GM10266 (cell line): Measurements from ENCODE around the gene CPA4.

Source experiments
- DNase-seq: peaks from one replicate; pipeline ENCODE4 v3.0.0; 2012; ENCODE audit errors: extremely low spot score
- TF ChIP-seq, protein P1 (sequence below): IDR thresholded peaks from 2 replicates; pipeline ENCODE4 v1.5.1; 2012; ENCODE audit warnings: mild to moderate bottlenecking, low read depth; ENCODE audit not compliant: control insufficient read depth, insufficient read depth; ENCODE audit errors: missing control alignments

Gene CPA4

DNA sequence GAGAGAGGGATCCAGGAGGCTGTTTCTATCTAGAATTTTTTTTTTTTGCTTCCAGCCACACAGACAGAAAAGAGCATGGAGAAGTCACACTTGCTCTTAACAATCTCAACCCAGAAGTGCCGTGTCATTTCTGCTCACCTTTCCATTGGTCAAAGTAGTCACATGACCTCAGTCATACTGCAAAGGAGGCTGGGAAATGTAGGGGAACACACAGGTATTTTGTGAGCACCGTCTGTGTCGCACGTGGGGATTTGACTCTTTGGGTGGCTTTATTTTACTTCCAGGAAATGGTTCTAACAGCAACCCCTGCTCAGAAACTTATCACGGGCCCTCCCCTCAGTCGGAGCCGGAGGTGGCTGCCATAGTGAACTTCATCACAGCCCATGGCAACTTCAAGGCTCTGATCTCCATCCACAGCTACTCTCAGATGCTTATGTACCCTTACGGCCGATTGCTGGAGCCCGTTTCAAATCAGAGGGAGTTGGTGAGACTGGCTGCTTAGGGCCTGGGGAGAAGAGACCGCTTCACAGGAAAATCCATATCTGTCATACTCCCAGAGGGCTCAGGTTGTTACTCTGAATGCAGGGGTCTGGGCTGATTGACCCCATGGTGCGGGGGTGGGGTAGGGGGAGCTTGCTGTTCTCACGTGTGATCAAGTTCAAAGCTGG, 74.3 kb downstream of the CPA4 start:
- DNase-seq: no peak
- TF ChIP-seq, protein P1, sequence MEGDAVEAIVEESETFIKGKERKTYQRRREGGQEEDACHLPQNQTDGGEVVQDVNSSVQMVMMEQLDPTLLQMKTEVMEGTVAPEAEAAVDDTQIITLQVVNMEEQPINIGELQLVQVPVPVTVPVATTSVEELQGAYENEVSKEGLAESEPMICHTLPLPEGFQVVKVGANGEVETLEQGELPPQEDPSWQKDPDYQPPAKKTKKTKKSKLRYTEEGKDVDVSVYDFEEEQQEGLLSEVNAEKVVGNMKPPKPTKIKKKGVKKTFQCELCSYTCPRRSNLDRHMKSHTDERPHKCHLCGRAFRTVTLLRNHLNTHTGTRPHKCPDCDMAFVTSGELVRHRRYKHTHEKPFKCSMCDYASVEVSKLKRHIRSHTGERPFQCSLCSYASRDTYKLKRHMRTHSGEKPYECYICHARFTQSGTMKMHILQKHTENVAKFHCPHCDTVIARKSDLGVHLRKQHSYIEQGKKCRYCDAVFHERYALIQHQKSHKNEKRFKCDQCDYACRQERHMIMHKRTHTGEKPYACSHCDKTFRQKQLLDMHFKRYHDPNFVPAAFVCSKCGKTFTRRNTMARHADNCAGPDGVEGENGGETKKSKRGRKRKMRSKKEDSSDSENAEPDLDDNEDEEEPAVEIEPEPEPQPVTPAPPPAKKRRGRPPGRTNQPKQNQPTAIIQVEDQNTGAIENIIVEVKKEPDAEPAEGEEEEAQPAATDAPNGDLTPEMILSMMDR: no peak

DNA sequence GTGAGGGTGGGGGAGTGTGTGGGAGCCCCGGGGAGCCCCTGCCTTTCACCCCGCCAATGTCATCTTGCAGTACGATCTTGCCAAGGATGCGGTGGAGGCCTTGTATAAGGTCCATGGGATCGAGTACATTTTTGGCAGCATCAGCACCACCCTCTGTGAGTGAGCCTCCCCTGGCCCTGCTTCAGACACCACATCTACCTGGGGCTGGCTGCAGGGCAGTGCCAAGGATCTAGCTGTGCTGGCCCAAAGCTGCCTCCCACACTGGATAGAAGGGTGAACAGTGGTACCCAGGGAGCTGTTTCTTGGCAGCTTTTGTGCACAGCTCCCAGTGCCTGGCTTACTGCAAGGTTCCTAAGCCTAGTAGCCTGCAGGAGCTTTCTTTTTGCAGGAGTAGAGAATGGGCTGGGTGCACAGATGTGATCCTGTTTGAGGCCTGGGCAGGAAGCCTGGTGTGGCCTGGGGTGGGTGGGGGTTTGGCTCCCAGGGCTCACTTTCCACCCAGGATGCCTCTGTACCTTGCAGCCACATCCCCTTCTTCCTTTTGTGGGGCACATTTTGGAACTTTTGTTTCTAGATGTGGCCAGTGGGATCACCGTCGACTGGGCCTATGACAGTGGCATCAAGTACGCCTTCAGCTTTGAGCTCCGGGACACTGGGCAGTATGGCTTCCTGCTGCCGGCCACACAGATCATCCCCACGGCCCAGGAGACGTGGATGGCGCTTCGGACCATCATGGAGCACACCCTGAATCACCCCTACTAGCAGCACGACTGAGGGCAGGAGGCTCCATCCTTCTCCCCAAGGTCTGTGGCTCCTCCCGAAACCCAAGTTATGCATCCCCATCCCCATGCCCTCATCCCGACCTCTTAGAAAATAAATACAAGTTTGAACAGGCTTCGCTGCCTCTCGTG, 75.1 kb downstream of the CPA4 start:
- no peak for DNase-seq
- TF ChIP-seq, protein P1: no peak

DNA sequence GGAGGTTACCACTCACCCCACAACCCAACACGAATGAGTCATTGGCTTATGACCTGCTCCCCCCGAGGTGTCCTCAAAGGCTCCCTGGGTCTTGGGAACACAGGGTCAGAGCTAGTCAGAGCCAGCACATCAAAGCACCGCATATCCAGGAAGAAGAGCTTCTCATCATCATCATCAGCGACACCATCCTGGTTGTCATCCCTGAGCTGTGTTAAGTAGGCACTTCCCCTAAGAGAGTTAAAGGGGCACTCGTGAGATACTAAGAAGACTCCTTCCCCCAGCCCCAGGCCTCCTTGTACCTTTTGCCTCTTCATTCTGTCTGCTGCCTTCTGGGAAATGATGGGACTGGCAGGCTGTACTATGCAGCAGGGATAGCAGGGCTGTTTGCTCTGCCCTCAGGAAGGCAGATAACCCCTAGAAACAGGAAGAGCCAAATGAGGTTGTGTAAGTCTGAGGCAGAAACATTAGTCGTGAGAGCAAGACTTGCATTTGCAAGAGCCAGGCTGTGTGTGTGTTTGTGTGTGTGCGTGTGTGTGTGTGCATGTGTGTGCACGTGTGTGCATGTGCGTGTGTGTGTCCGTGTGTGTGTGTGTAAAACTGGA, 76.2 kb downstream of the CPA4 start:
- TF ChIP-seq, protein P1: no peak
- no peak for DNase-seq

DNA sequence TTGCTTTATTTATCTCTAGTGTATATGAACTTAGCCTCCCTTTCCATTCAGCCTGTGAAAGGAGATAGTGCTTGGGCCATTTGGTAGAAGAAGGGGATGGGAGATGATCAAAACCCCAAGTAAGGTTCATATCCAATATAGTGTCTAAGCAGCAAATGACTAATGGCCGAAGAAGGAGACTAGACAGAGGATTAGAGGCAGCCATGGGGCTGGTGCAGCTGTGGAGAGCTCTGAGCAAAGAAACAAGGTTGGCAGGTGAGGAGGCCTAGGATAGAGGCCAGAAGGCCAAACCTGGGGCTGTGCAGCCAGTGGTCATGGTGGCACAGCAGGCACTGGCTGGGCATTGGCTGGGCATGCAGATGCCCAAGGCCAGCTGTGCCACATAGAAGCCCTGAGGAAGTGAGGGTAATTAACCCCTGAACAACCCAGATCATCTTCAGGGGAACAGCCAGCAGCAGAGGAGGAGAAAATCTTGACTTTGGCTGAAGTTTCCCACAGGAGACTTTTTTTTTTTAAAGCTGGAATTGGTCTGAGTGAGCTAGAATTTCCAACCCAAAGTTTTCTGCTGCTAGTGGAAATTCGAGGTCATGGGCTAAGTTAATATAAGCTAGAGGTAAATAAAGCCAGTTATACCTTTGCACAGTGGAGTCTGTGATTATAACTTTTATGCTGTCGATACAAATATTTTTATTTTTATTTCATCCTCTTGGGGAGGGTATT, 77.0 kb downstream of the CPA4 start:
- DNase-seq: no peak
- TF ChIP-seq, protein P1: no peak

DNA sequence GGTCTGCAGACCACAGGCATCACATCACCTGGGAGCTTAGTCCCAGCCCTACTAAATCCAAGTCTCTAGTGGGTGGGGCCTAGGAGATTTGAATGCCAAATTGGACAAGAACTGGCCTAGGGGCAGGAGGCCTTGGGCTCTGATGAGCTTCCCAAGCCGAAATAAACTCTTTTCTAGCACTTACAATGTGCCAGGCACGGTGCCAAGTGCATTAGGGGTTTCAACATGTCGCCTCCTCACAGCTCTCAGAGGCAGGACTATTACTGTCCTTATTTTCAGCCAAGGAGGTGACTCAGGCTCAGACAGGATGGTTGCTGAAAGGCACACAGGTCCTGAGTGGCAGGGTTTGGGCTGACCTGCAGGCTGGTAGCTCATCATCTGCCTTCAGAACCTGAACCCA, 78.1 kb downstream of the CPA4 start:
- TF ChIP-seq, protein P1: no peak
- no peak for DNase-seq

DNA sequence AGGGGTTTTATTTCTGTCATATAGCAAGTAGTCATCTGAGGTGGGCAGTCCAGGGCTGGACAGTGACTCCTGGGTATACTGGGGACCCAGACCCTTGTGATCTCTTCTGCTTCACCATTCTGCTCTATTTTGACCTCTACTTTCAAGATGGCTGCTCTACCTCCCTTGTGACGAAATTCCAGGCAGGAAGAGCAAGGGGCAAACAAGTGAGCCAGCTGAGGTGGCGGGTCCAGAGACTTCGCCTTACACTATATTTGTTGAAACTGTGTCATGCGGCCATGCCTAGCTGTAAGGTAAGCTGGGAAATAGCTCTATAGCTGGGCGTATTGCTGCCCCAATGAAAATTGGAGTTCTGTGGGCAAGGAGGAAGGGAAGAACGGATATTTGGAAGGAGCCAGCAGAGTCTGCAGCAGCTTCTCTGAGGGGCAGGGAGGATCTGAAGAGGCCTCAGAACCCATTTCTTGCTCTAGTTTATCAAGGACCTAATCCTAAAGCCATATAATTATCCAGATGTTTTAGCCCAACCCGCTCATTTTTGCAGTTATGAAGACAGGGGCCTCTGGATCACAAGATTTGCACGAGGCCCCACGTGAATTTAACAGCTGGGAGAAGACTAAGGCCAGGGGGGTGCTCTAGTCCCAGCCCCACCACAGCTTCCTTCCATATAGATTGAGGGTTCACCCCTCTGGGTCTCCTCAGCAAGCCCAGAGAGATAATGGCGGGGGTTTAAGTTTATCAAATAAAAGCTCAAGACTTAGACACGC, 79.6 kb downstream of the CPA4 start:
- TF ChIP-seq, protein P1: no peak
- DNase-seq: no peak
